ENCODE data around the gene SLCO3A1. TPM values are rescaled to one million over a fixed set of nuclear protein-coding genes. Genes with fewer than 3 reads are reported as not detected.
"Not testable (repeated sequence)": the region's sequence is repeated elsewhere in the genome, so short reads cannot be mapped to it uniquely, and the experiment has no call there.

SLCO3A1 gene
- total RNA-seq, 2 experiments from 2014 or later = 8.5 to 40.0 TPM

DNA sequence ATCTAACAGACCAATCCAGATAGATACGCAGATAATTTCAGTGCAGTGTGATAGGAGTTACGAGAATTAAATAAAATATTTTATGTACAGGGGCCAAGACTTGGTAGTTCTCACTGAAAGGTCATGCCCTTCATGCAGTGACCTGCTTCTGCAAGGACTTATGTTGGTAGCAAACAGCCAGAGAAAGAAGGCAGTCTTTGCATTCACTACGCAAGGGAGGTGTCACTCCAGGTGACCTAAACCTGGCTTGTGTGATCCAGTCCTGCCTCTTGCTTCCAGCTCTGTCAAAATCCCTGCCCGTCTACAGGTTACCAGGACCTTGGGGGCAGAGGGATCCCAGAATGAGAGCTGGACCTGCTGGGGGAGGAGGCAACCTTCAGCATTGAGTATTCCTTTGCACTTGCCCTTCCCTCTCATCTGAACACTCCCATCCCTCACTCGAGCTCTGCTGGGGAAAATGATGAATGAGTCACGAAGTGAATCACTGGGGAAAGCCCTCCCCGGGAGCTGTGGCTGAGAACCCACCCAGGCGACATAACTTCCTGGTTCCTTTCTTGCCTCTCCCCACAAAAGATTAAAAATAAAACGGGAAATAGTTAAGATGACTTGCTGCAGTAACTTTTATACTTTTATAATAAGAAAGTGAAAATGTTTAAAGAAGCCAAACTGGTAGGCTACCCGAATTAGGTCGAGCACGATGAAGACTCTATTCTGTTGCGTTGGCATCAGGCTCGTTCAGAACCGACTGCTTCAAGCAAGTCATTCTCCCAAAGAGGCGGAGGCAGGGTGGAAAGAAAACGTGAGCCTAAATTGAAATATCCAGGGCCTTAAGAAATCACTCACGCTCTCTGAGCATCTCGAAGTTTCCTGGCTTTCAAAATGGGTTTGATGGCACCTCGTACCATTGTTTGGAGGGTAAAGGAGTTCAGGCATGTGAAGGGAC is 216.1 kb downstream of the SLCO3A1 start:
- intact Hi-C loops (cut with micrococcal nuclease; ENCODE audit: unreplicated experiment) = no loop called here

DNA sequence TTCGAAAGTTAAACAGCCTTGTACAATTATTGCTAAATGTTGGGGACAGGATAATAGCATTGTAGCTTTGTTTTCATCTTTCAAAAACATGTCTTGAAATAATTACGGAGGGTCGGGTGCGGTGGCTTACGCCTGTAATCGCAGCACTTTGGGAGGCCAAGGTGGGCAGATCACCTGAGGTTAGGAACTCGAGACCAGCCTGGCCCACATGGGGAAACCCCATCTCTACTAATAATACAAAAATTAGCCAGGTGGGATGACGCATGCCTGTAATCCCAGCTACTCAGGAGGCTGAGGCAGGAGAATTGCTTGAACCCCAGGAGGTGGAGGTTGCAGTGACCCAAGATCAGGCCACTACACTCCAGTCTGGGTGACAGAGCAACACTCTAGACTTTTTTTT is 216.7 kb downstream of the SLCO3A1 start:
- intact Hi-C loops (cut with micrococcal nuclease; ENCODE audit: unreplicated experiment) = not testable (repeated sequence)

More for the DNA sequence above, 216.1 kb downstream of the SLCO3A1 start:
- H3K79me2 ChIP-seq (ENCODE audit: insufficient read depth, low read depth, low read length) = no peaks in the 10 kb centered on the region
- H3K4me3 ChIP-seq (ENCODE audit: low read depth, low read length, poor library complexity, severe bottlenecking) = no peak overlapping the region
- no peak overlapping the region for H3K27ac ChIP-seq (ENCODE audit: low read depth, low read length, poor library complexity, severe bottlenecking)
- no peak for TF ChIP-seq EZH2phosphoT487 (IDR thresholded peaks at IDR 0.05; ENCODE audit: borderline replicate concordance, low read depth, low read length)
- TF ChIP-seq, protein P1, sequence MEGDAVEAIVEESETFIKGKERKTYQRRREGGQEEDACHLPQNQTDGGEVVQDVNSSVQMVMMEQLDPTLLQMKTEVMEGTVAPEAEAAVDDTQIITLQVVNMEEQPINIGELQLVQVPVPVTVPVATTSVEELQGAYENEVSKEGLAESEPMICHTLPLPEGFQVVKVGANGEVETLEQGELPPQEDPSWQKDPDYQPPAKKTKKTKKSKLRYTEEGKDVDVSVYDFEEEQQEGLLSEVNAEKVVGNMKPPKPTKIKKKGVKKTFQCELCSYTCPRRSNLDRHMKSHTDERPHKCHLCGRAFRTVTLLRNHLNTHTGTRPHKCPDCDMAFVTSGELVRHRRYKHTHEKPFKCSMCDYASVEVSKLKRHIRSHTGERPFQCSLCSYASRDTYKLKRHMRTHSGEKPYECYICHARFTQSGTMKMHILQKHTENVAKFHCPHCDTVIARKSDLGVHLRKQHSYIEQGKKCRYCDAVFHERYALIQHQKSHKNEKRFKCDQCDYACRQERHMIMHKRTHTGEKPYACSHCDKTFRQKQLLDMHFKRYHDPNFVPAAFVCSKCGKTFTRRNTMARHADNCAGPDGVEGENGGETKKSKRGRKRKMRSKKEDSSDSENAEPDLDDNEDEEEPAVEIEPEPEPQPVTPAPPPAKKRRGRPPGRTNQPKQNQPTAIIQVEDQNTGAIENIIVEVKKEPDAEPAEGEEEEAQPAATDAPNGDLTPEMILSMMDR (conservative IDR thresholded peaks at IDR 0.05; ENCODE audit: low read length) = no peak
- H3K9me2 ChIP-seq (ENCODE audit: insufficient read depth, low read length) = no peaks in the 10 kb centered on the region
- no TSS peak for BruUV-seq (replicated peaks)
- no peaks in the 10 kb centered on the region for H3K9me3 ChIP-seq (ENCODE audit: low read length)
- H3K36me3 ChIP-seq (ENCODE audit: insufficient read depth, low read length) = no peaks in the 10 kb centered on the region
- POLR2A ChIA-PET = interaction anchor here (1.0 kb wide), 1 partner anchor 63 kb away, joined by 3 read pairs; no protein-coding TSS in a partner anchor
- CTCF ChIA-PET (ENCODE audit: unreplicated experiment) = no interaction called here
- H3K4me2 ChIP-seq (ENCODE audit: low read length) = no peak overlapping the region
- no peak for DNase-seq (ENCODE audit: low spot score)
- H3K4me1 ChIP-seq (ENCODE audit: insufficient read depth, low read length, poor library complexity, severe bottlenecking) = peaks cover 4% of the 10 kb centered on the region
- peaks cover 7% of the 10 kb centered on the region; the same call in 1 of the 2 replicates for H4K20me1 ChIP-seq (ENCODE audit: insufficient read depth, low read length)
- no peak overlapping the region for H2AFZ ChIP-seq (ENCODE audit: low read length)

DNA sequence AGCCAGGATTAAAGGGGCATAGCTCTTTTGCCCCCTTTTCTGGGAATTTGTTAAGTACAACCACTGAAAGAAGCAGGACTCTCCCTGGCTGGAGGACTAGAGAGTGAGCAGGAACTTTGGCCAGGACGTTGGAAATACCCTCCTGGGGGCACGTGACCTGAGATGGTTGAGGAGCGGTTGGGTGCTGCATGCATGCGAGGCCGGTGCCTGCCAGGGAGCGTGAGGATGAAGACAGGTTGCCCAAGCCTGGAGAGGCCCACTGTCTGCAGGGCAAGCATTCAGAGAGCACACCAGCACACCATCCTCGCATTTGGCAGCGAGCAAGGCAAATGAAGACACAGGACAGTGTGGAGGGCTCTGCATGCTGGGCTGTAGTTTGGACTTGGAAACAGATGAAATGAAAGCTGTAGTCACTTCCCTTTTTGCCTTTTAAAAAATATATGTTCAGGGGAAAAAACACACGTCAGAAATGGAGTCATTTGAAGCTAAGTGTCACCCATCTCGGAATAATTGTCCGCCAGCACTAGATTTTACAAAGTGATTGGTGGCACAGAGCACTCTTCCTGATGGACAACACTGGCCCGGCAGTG is 217.6 kb downstream of the SLCO3A1 start:
- no peak overlapping the region for H3K4me2 ChIP-seq (ENCODE audit: low read length)
- TF ChIP-seq EZH2phosphoT487 (IDR thresholded peaks at IDR 0.05; ENCODE audit: borderline replicate concordance, low read depth, low read length) = no peak
- TF ChIP-seq, protein P1 (conservative IDR thresholded peaks at IDR 0.05; ENCODE audit: low read length) = no peak
- H3K4me1 ChIP-seq (ENCODE audit: insufficient read depth, low read length, poor library complexity, severe bottlenecking) = peaks cover 20% of the 10 kb centered on the region
- DNase-seq (ENCODE audit: low spot score) = no peak
- H3K9me3 ChIP-seq (ENCODE audit: low read length) = no peaks in the 10 kb centered on the region
- BruUV-seq (replicated peaks) = no TSS peak
- H2AFZ ChIP-seq (ENCODE audit: low read length) = no peak overlapping the region
- H3K79me2 ChIP-seq (ENCODE audit: insufficient read depth, low read depth, low read length) = no peaks in the 10 kb centered on the region
- no peak overlapping the region for H3K27ac ChIP-seq (ENCODE audit: low read depth, low read length, poor library complexity, severe bottlenecking)
- no peak overlapping the region for H3K4me3 ChIP-seq (ENCODE audit: low read depth, low read length, poor library complexity, severe bottlenecking)
- no peaks in the 10 kb centered on the region for H3K36me3 ChIP-seq (ENCODE audit: insufficient read depth, low read length)
- ChIA-PET POLR2A (interaction anchor here (0.5 kb wide), 1 partner anchor 60 kb away, joined by 3 read pairs; no protein-coding TSS in a partner anchor), CTCF (ENCODE audit: unreplicated experiment) (no interaction called here)
- peaks cover 7% of the 10 kb centered on the region; the same call in 1 of the 2 replicates for H4K20me1 ChIP-seq (ENCODE audit: insufficient read depth, low read length)
- intact Hi-C loops (cut with micrococcal nuclease; ENCODE audit: unreplicated experiment) = no loop called here
- no peaks in the 10 kb centered on the region for H3K9me2 ChIP-seq (ENCODE audit: insufficient read depth, low read length)

More for the DNA sequence above, 216.7 kb downstream of the SLCO3A1 start:
- H3K9me2 ChIP-seq (ENCODE audit: insufficient read depth, low read length); POLR2A ChIA-PET; H3K36me3 ChIP-seq (ENCODE audit: insufficient read depth, low read length); H3K4me3 ChIP-seq (ENCODE audit: low read depth, low read length, poor library complexity, severe bottlenecking); CTCF ChIA-PET (ENCODE audit: unreplicated experiment); H3K9me3 ChIP-seq (ENCODE audit: low read length); H2AFZ ChIP-seq (ENCODE audit: low read length); H3K79me2 ChIP-seq (ENCODE audit: insufficient read depth, low read depth, low read length); H4K20me1 ChIP-seq (ENCODE audit: insufficient read depth, low read length); BruUV-seq (replicated peaks); H3K4me2 ChIP-seq (ENCODE audit: low read length); DNase-seq (ENCODE audit: low spot score); H3K27ac ChIP-seq (ENCODE audit: low read depth, low read length, poor library complexity, severe bottlenecking): not testable (repeated sequence)
- peaks cover 11% of the 10 kb centered on the region for H3K4me1 ChIP-seq (ENCODE audit: insufficient read depth, low read length, poor library complexity, severe bottlenecking)
